Measurements from ENCODE around the gene SPACA4.
"Not testable (repeated sequence)": the region's sequence is repeated elsewhere in the genome, so short reads cannot be mapped to it uniquely, and the experiment has no call there.

The SPACA4 gene

GRCh38 chr19:48606463-48607358, at the start of gene SPACA4:
Gene SPACA4 (plus strand): TSS chr19:48606742. CDS start chr19:48606979, 237 bp downstream.
- DNase-seq: no peak

GRCh38 chr19:48556825-48557224, 49.7 kb upstream of the SPACA4 start:
- no peak for DNase-seq

- DNase-seq: no peak
These were observed 48.4 kb upstream of the SPACA4 start for GRCh38 chr19:48558018-48558684.

GRCh38 chr19:48560095-48560530, 46.4 kb upstream of the SPACA4 start:
- DNase-seq: no peak

GRCh38 chr19:48561412-48561811, 45.1 kb upstream of the SPACA4 start:
- no peak for DNase-seq

GRCh38 chr19:48565090-48565489, 41.5 kb upstream of the SPACA4 start:
- no peak for DNase-seq

GRCh38 chr19:48568345-48568886, 38.1 kb upstream of the SPACA4 start:
- peak; percentile 56 for DNase-seq

- no peak for DNase-seq
These were observed 36.7 kb upstream of the SPACA4 start for GRCh38 chr19:48569814-48570213.

- no peak for DNase-seq
These were observed 35.0 kb upstream of the SPACA4 start for GRCh38 chr19:48571378-48572162.

GRCh38 chr19:48573163-48573505, 33.4 kb upstream of the SPACA4 start:
- peak; percentile 57 for DNase-seq

- DNase-seq: no peak
These were observed 30.5 kb upstream of the SPACA4 start for GRCh38 chr19:48575931-48576622.

- not testable (repeated sequence) for DNase-seq
These were observed 28.6 kb upstream of the SPACA4 start for GRCh38 chr19:48577908-48578307.

GRCh38 chr19:48578891-48579290, 27.7 kb upstream of the SPACA4 start:
- DNase-seq: no peak

GRCh38 chr19:48582168-48582567, 24.4 kb upstream of the SPACA4 start:
- no peak for DNase-seq

- DNase-seq: no peak
These were observed 19.2 kb upstream of the SPACA4 start for GRCh38 chr19:48587387-48587786.

GRCh38 chr19:48588670-48589401, 17.7 kb upstream of the SPACA4 start:
- peak; percentile 95 for DNase-seq

- DNase-seq: no peak
These were observed 15.5 kb upstream of the SPACA4 start for GRCh38 chr19:48591021-48591420.

- DNase-seq: no peak
These were observed 11.4 kb upstream of the SPACA4 start for GRCh38 chr19:48595171-48595570.

- no peak for DNase-seq
These were observed 10.7 kb upstream of the SPACA4 start for GRCh38 chr19:48595833-48596232.

- no peak for DNase-seq
These were observed 10.3 kb upstream of the SPACA4 start for GRCh38 chr19:48596237-48596636.

- no peak for DNase-seq
These were observed 9.7 kb upstream of the SPACA4 start for GRCh38 chr19:48596679-48597465.

Measured in eye (tissue), 1 donor.